Nephron (organoid): Measurements from ENCODE around the gene EDA.

Experiments
- H3K27ac Mint-ChIP-seq, 3 experiments: 2 replicates each; pipeline ENCODE4 v1.8.0; 2020; ENCODE audit warnings: mixed read lengths in 3 of 3, mild to moderate bottlenecking in 2 of 3, moderate library complexity in 1 of 3
- H3K27me3 Mint-ChIP-seq: 2 replicates; pipeline ENCODE4 v1.8.0; 2021; ENCODE audit warnings: low read depth, mild to moderate bottlenecking, moderate library complexity, mixed read lengths
- H3K36me3 Mint-ChIP-seq: 2 replicates; pipeline ENCODE4 v1.8.0; 2020; ENCODE audit warnings: low read depth, mixed read lengths
- H3K4me1 Mint-ChIP-seq: 2 replicates; pipeline ENCODE4 v1.8.0; 2020; ENCODE audit warnings: mixed read lengths
- H3K4me3 Mint-ChIP-seq, 3 experiments: 2 replicates each; pipeline ENCODE4 v1.8.0; 2020; ENCODE audit warnings: mild to moderate bottlenecking in 3 of 3, mixed read lengths in 3 of 3, moderate library complexity in 2 of 3
- H3K9me3 Mint-ChIP-seq: 2 replicates; pipeline ENCODE4 v1.8.0; 2020; ENCODE audit warnings: mixed read lengths
- CTCF ChIP-seq, 3 experiments: fragments of 200-600 bp; sonication (generic); IDR thresholded peaks; one replicate each; pipeline ENCODE4 v1.5.0; 2021; ENCODE audit warnings: antibody characterized with exemption in 3 of 3; ENCODE audit not compliant: unreplicated experiment in 3 of 3

The EDA gene

GRCh38 chrX:70049925-70050324, 434.0 kb downstream of the EDA start, which contains the start of gene AWAT2:
Gene AWAT2, minus strand, starts transcription at chrX:70049938. Its CDS starts 6 bp downstream, at chrX:70049932.
- Mint-ChIP-seq H3K27me3 (no peaks in the 10 kb centered on the region), H3K27ac (no peak within 1 kb of the TSS), H3K36me3 (no peaks in the 10 kb centered on the region), H3K4me3 (no peak within 1 kb of the TSS), H3K4me1 (no peaks in the 10 kb centered on the region), H3K9me3 (peaks cover 6% of the 10 kb centered on the region)
- TF ChIP-seq CTCF (IDR thresholded peaks at IDR 0.05; ENCODE audit: unreplicated experiment in 3 of 3) = no peak

- Mint-ChIP-seq H3K27me3 (no peaks in the 10 kb centered on the region), H3K4me3 (no peak overlapping the region), H3K9me3 (peaks cover 6% of the 10 kb centered on the region), H3K4me1 (no peaks in the 10 kb centered on the region), H3K27ac (no peak overlapping the region), H3K36me3 (no peaks in the 10 kb centered on the region)
- no peak for TF ChIP-seq CTCF (IDR thresholded peaks at IDR 0.05; ENCODE audit: unreplicated experiment in 3 of 3)
Observed at GRCh38 chrX:70052895-70053615, 437.1 kb downstream of the EDA start.

DNA sequence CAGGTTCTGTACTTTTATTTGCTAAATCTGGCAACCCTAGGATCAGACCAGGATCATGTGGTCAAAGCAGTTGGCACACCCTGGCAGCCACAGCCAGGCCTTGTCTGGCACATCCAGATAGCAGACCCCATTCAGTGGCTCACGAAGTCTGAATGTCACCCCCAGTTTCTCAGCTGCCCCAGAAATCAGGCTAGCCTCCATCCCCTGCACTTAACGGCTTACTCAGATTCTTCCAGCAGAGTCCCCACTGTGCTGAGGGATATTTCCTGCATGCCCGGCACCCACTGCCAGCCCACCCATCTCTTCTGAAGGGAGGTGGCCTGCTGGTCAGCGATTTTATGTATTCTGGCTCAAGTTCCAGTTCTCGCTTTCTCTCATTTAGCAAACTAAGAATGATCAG, 438.5 kb downstream of the EDA start:
- no peak overlapping the region for H3K27ac Mint-ChIP-seq
- H3K4me1 Mint-ChIP-seq = no peaks in the 10 kb centered on the region
- TF ChIP-seq CTCF (IDR thresholded peaks at IDR 0.05; ENCODE audit: unreplicated experiment in 3 of 3) = no peak
- no peak overlapping the region for H3K4me3 Mint-ChIP-seq
- no peaks in the 10 kb centered on the region for H3K27me3 Mint-ChIP-seq
- no peaks in the 10 kb centered on the region for H3K36me3 Mint-ChIP-seq
- H3K9me3 Mint-ChIP-seq = peaks cover 6% of the 10 kb centered on the region

DNA sequence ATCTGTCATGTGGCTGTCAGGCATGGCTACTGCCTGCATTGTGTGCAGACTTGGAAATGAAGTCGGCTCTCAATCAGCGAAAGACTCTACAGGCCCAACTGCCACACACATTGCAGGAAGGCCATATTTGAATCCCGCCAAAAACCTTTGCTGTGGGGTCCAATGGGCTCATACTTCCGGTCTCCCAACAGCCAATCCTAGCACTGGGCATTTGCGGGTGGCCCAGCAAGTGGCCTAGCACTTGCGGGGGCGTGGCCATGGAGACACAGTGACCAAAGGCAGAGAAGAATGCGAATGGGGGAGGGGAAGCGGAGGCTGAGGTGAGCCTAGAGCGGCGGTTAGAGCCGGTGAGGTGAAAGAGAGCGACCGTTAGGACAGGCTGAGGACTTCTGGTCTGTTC, 446.2 kb downstream of the EDA start, which contains the start of gene OTUD6A:
OTUD6A (plus strand) TSS at position 382 of the 400 bp plus-strand sequence. CDS start 68 bp downstream, outside the sequence.
- peaks cover 10% of the 10 kb centered on the region for H3K9me3 Mint-ChIP-seq
- TF ChIP-seq CTCF (IDR thresholded peaks at IDR 0.05; ENCODE audit: unreplicated experiment in 3 of 3) = no peak
- H3K4me1 Mint-ChIP-seq = no peaks in the 10 kb centered on the region
- H3K27ac Mint-ChIP-seq = no peak within 1 kb of the TSS
- H3K4me3 Mint-ChIP-seq = no peak within 1 kb of the TSS
- H3K27me3 Mint-ChIP-seq = peaks cover under 1% of the 10 kb centered on the region
- H3K36me3 Mint-ChIP-seq = no peaks in the 10 kb centered on the region

DNA sequence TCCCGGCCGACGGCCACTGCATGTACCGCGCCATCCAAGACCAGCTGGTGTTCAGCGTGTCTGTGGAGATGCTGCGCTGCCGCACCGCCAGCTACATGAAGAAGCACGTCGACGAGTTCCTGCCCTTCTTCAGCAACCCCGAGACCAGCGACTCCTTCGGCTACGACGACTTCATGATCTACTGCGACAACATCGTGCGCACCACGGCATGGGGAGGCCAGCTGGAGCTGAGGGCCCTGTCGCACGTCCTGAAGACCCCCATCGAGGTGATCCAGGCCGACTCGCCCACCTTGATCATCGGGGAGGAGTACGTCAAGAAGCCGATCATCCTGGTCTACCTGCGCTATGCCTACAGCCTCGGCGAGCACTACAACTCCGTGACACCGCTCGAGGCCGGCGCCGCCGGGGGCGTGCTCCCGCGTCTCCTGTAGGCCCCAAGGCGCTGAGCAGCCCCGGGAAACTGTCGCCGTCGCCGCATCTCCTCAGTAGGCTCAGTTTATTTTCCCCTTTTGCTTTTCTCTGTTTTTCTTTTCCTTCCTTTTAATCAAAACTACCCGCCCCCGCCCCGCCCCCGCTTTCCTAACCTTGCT, 447.1 kb downstream of the EDA start:
- no peak for TF ChIP-seq CTCF (IDR thresholded peaks at IDR 0.05; ENCODE audit: unreplicated experiment in 3 of 3)
- Mint-ChIP-seq H3K9me3 (peaks cover 13% of the 10 kb centered on the region), H3K27ac (no peak overlapping the region), H3K36me3 (no peaks in the 10 kb centered on the region), H3K4me1 (no peaks in the 10 kb centered on the region), H3K27me3 (peaks cover 6% of the 10 kb centered on the region), H3K4me3 (no peak overlapping the region)
